Keratinocyte (primary cell): ENCODE results near the gene XPO1.

Source experiments
- CTCF ChIP-seq, 3 experiments: IDR thresholded peaks in 1 of 3; conservative IDR thresholded peaks in 1 of 3; optimal IDR thresholded peaks in 1 of 3; 2 replicates in 2 of 3; 3 replicates in 1 of 3; pipeline versions ENCODE3 to v1.5.1; 2011; ENCODE audit warnings: low read length in 3 of 3, mild to moderate bottlenecking in 3 of 3, moderate library complexity in 2 of 3, control low read depth in 1 of 3, inconsistent platforms in 1 of 3; ENCODE audit not compliant: insufficient read depth in 2 of 3; ENCODE audit errors: extremely low read depth in 1 of 3
- EZH2 ChIP-seq: IDR thresholded peaks from one replicate; pipeline ENCODE4 v1.6.1; 2012; ENCODE audit warnings: inconsistent platforms, mild to moderate bottlenecking, low read length, moderate library complexity

- no peak for TF ChIP-seq CTCF (optimal IDR thresholded peaks at IDR 0.05 in 1 of 3, IDR thresholded peaks at IDR 0.05 in 1 of 3, conservative IDR thresholded peaks at IDR 0.05 in 1 of 3; ENCODE audit: extremely low read depth in 1 of 3, insufficient read depth in 2 of 3, low read length in 3 of 3)
- no peak for TF ChIP-seq EZH2
These were observed 85.8 kb downstream of the XPO1 start for GRCh38 chr2:61452392-61452791.
